HFF-Myc (cell line): ENCODE results near the gene APOL2.

Source experiments
- DNase-seq: peaks from one replicate; pipeline ENCODE4 v3.0.0-alpha.2; 2011; ENCODE audit warnings: low read depth; ENCODE audit errors: extremely low read depth
- H3K4me3 ChIP-seq: replicated peaks from 2 replicates; pipeline ENCODE4 v1.5.1; 2011; ENCODE audit warnings: low read depth, mild to moderate bottlenecking, control low read depth, low read length
- TF ChIP-seq, protein P1 (sequence below): IDR thresholded peaks from 2 replicates; pipeline ENCODE4 v1.5.1; 2012; ENCODE audit warnings: mild to moderate bottlenecking, low read depth, low read length, control low read depth; ENCODE audit errors: missing control alignments

APOL2 gene

DNA sequence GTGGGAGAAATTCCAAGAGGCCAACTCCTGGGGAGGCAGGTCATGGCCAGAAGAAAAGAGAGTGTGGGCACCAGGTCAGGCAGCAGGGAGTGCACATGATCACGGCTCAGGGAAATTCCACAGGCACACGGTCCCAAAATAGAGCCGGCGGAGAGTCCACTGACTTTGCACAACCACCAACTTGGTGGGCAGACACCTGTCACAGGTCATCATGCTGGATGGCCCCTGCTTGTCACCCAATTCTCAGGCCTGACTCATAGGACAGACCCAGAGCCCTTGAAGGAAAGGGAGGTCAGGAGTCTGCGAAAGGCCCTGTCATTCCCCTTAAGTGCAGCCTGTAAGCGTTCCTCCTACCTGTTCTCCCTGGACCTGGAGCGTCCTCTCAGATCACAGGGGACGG, 15.8 kb downstream of the APOL2 start:
- no peak for DNase-seq
- TF ChIP-seq, protein P1, sequence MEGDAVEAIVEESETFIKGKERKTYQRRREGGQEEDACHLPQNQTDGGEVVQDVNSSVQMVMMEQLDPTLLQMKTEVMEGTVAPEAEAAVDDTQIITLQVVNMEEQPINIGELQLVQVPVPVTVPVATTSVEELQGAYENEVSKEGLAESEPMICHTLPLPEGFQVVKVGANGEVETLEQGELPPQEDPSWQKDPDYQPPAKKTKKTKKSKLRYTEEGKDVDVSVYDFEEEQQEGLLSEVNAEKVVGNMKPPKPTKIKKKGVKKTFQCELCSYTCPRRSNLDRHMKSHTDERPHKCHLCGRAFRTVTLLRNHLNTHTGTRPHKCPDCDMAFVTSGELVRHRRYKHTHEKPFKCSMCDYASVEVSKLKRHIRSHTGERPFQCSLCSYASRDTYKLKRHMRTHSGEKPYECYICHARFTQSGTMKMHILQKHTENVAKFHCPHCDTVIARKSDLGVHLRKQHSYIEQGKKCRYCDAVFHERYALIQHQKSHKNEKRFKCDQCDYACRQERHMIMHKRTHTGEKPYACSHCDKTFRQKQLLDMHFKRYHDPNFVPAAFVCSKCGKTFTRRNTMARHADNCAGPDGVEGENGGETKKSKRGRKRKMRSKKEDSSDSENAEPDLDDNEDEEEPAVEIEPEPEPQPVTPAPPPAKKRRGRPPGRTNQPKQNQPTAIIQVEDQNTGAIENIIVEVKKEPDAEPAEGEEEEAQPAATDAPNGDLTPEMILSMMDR: no peak
- H3K4me3 ChIP-seq: no peak overlapping the region

DNA sequence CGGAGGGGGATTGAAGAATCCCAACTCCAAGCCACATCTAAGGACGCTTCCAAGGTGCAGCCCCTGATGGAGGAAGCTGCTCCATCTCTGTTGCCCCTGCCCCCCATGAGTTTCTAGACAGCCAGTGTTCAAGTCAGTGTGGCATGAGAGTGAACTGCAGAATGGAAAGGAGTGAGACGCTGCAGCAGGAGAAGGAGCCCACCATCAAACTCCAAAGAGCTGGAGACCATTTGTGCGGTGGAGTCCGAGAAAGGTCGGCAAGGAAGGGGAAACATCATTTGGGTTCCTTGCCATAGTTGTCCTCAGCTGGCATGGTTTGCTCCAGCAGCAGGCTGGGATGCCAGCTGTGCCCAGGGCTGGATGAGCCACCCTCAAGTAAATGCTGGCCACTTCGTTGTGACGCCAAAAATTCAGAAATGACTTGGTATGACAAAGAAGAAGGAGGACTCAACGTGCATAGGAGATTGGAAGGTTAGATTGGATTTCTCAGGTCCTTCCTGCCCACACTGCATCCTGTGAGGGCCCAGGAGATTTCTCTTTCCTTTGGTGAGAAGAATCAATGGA, 16.4 kb downstream of the APOL2 start:
- TF ChIP-seq, protein P1: no peak

DNA sequence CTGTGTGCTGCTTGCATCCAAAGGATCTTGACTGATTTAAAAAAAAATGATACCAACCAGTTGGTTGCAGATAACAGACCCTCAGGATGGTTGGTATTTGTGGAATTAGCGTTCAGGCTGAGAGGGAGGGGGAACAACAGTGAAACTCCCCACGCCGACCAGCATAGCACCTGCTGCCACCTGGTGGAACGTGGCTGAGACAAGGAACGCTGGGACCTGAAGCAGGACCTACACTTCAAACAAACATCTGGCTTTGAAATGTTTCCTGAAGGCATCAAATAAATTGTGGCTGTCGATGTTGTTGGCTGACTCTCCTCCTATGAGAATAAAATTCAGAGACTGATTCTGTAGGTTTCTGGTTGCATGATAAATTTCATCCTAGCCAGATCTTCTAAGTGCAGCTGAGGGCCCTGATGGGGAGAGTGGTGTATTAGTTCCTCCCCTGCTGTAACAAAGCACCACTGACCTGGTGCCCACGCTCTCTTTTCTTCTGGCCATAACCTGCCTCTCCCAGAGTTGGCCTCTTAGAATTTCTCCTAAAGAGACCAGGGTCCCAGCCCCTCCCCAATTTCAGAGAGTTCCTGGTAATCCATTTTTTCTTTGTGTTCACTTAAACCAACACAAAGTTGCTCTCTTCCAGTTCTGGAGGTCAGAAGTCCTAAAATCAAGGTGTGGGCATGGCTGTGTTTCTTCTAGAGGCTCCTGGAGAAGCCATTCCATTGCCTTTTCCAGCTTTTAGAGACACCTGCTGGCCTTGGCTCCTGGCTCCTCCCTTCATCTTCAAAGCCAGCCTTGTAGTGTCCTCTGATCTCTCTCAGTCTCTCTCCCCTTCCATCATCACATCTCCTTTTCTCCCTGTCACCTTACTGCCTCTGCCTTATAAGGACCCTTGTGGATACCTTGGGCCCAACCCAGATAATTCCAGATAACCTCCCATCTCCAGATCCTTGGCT, 17.3 kb downstream of the APOL2 start:
- TF ChIP-seq, protein P1: peak; percentile 74
- DNase-seq: no peak
- H3K4me3 ChIP-seq: no peak overlapping the region

More for the DNA sequence above, 16.4 kb downstream of the APOL2 start:
- no peak overlapping the region for H3K4me3 ChIP-seq
- no peak for DNase-seq

DNA sequence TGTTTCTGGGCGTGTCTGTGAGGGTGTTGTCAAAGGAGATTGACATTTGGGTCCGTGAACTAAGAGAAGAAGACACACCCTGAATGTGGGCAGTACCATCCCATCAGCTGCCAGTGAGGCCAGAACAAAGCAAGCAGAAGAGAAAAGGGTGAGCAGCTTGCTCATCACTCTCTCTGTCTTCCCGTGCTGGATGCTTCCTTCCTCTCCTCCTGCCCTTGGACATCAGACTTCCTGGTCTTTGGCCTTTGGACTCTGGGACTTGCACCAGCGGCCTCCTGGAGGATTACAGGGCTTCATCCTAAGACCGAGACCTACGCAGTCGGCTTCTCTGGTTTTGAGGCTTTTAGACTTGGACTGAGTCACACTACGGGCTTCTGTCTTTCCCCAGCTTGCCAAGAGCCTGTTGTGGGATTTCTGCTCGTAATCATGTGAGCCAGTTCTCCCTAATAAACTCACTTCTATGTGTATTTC, 18.8 kb downstream of the APOL2 start:
- no peak for DNase-seq
- TF ChIP-seq, protein P1: no peak
- no peak overlapping the region for H3K4me3 ChIP-seq

DNA sequence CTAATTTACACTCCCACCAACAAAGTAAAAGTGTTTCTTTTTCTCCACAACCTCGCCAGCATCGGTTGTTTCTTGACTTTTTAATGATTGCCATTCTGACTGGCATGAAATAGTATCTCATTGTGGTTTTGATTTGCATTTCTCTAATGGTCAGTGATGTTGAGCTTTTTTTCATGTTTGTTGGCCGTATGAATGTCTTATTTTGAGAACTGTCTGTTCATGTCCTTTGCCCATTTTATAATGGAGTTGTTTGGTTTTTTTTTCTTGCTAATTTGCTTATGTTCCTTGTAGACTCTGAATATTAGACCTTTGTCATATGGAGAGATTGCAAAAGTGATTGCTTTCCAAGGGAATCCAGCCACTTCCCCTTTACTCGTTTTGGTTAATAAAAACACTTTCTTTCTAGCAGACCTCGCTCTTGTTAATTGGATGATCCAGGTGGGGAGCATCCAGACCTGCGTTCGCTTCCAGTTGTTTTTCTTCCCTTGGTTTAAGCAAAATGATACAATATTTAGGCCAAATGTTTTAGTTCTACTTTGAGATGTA, 20.6 kb downstream of the APOL2 start:
- DNase-seq: no peak
- TF ChIP-seq, protein P1: no peak
- H3K4me3 ChIP-seq: no peak overlapping the region

DNA sequence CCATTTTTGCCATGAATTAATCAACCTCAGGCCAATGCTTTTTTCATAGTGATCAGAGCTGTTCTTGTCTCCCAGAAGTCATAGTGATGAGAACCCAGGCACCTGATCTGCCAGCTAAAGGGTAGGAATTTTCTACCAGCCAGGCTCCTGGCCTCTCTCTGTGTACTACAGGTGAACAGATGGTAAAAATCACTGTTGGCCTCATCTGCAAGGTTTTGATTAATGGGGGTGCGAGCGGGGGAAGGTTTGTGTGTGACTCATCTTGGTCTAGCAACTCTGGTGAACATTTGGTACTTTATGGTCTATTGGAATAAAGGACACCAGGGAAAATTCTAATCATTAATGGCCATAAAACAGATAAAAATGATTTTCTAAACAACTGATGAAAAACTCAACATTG, 23.3 kb downstream of the APOL2 start:
- H3K4me3 ChIP-seq: no peak overlapping the region
- no peak for DNase-seq
- TF ChIP-seq, protein P1: no peak
